ENCODE measurements around the gene FUT8. TPM values are rescaled to one million over a fixed set of nuclear protein-coding genes. Genes with fewer than 3 reads are reported as not detected.
A peak's percentile ranks its signal among the peaks of the same experiment; 100 is the strongest.

Gene FUT8
- total RNA-seq, 6 experiments from 2014 or later = 2.6 to 4.9 (median 3.5) TPM

DNA sequence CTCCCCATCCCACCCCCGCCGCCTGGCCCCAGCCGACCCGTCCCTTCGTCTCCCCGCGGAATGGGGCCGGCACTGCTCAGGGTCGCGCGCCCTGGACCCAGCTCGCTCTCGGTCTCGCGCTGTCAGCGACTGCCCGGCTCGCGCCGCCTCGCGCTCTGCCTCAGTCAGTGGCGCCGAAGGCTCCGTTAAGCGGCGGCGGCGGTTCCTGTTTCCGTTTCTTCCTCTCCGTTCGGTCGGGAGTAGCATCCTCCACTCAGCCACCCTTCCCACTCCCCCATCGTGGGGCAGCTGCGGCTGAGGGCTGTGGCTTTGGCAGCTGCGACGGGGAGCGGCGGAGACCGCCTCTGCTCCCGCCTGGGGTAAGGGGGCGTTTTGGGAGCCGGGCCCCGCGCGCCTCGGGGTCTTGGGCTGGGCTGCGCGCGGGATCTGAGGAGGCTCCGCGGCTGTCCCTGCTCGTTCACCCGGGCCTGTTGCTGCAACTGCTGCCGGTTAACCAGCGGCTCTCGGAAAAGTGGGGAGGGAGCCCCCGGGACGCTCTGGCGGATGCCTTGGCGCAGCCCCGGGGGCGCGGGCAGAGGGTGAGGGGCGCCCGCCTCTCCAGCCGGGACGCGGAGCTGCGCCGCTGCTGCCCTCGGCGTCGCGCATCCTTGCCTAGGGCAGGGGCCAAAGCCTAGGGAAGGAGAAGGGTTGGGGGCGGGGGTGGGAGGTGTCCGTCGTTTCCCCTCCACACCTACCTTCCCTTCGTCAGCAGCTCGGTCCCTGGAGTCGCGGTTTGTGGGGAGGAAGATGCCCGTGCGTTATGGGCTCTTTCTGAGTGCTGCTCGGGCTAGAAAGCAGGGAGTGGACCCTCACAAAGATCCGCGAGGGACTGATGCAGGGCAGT is 567 bp downstream of the FUT8 start:
- peak overlapping the region; percentile 64 to 80 (median 71) for H3K4me3 ChIP-seq
- no peaks in the 10 kb centered on the region for H3K9me3 ChIP-seq
- intact Hi-C loops (cut with DNase I) = loop anchor here in 1 of 2 donors (10.0 kb wide), 1 partner anchor 412 kb away; no protein-coding TSS in a partner anchor
- 2% methylated on average over 31 of the region's 87 CpGs for WGBS (ENCODE audit: insufficient coverage, low coverage, low lambda C conversion rate, missing lambda C conversion rate)
- TF ChIP-seq, protein P1, sequence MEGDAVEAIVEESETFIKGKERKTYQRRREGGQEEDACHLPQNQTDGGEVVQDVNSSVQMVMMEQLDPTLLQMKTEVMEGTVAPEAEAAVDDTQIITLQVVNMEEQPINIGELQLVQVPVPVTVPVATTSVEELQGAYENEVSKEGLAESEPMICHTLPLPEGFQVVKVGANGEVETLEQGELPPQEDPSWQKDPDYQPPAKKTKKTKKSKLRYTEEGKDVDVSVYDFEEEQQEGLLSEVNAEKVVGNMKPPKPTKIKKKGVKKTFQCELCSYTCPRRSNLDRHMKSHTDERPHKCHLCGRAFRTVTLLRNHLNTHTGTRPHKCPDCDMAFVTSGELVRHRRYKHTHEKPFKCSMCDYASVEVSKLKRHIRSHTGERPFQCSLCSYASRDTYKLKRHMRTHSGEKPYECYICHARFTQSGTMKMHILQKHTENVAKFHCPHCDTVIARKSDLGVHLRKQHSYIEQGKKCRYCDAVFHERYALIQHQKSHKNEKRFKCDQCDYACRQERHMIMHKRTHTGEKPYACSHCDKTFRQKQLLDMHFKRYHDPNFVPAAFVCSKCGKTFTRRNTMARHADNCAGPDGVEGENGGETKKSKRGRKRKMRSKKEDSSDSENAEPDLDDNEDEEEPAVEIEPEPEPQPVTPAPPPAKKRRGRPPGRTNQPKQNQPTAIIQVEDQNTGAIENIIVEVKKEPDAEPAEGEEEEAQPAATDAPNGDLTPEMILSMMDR (IDR thresholded peaks at IDR 0.05) = no peak
- no peak for TF ChIP-seq POLR2A (IDR thresholded peaks at IDR 0.05)
- ATAC-seq = peak; percentile 49 to 68 (median 61)
- no peaks in the 10 kb centered on the region for H3K36me3 ChIP-seq
- peaks cover 0 to 3% (median 0%) of the 10 kb centered on the region in 4 donors for H3K4me1 ChIP-seq
- no peaks in the 10 kb centered on the region for H3K27me3 ChIP-seq
- H3K27ac ChIP-seq = peak overlapping the region; percentile 44 to 79 (median 69)
- peak in 2 of 3 donors; percentile 49 to 51 for DNase-seq

GRCh38 chr14:65413739-65414045 is 1.2 kb downstream of the FUT8 start:
- TF ChIP-seq POLR2A (IDR thresholded peaks at IDR 0.05) = no peak
- TF ChIP-seq, protein P1 (IDR thresholded peaks at IDR 0.05) = no peak
- no peak overlapping the region for H3K27ac ChIP-seq
- DNase-seq (no peak), ATAC-seq (no peak)
- no peaks in the 10 kb centered on the region for H3K9me3 ChIP-seq
- peaks cover 0 to 3% (median 0%) of the 10 kb centered on the region in 4 donors for H3K4me1 ChIP-seq
- H3K36me3 ChIP-seq = no peaks in the 10 kb centered on the region
- no peaks in the 10 kb centered on the region for H3K27me3 ChIP-seq
- WGBS (ENCODE audit: insufficient coverage, low coverage, low lambda C conversion rate, missing lambda C conversion rate) = 42% methylated on average over 5 of the region's 6 CpGs
- peak overlapping the region in 2 of 3 donors; percentile 64 to 80 for H3K4me3 ChIP-seq
- intact Hi-C loops (cut with DNase I) = loop anchor here in 1 of 2 donors (10.0 kb wide), 1 partner anchor 411 kb away; no protein-coding TSS in a partner anchor

DNA sequence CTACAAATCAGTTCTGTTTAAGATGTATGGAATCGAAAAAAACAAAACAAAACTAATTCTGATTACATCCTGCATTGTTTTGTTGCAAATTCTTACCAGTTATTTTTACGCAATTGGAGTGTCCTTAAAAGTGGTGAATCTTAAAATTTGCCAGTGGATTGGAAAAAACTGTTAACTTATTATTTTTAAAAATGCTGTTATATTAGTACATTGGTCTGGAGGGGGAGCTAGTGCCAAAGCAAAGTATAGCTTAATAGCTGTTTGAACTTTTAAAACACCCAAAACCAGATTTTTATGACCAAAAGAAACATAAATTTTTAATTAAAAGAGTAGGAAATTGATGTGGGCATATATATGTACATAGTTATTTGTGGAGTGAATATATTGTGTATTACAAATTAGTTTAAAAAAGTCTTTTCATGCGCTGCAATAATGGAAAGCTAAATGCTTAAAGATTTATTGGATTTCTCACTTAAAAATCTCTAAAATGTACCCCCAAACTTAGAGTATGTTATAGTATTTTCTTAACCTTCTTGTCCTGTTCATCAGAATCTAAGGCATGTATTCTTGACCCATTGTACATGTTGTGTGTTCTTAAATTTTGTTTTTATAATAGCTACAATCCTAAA is 2.5 kb downstream of the FUT8 start:
- WGBS (ENCODE audit: insufficient coverage, low coverage, low lambda C conversion rate, missing lambda C conversion rate) = 70% methylated on average over 3 of the region's 3 CpGs
- Histone ChIP-seq H3K36me3 (no peaks in the 10 kb centered on the region), H3K4me3 (no peak overlapping the region), H3K27me3 (no peaks in the 10 kb centered on the region), H3K9me3 (no peaks in the 10 kb centered on the region), H3K4me1 (peaks cover 0 to 3% (median 0%) of the 10 kb centered on the region in 4 donors), H3K27ac (no peak overlapping the region)
- DNase-seq = no peak
- no peak for ATAC-seq
- intact Hi-C loops (cut with DNase I) = loop anchor here in 1 of 2 donors (10.0 kb wide), 1 partner anchor 410 kb away; no protein-coding TSS in a partner anchor
- TF ChIP-seq, protein P1 (IDR thresholded peaks at IDR 0.05) = peak; percentile 34 to 50 (median 46)
- no peak for TF ChIP-seq POLR2A (IDR thresholded peaks at IDR 0.05)

DNA sequence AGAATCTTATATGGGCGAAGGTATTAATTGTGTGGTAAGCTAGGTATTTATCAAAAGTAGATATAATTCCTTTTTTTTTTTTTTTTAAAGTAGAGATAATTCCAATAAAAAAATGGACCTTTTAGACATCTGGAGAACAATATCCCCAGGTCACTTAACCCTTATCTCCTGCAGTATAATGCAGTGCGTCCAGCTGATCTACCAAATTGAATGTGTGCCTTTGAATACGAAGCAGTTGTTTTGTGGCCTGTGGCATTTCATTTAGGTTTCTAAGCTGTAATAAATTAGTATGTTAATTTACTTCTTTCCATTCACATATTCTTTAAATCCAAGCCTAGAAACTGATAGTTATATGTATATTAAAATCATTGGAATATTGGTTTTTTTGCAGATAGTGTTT is 3.1 kb downstream of the FUT8 start:
- no peak for DNase-seq
- no peak for ATAC-seq
- WGBS (ENCODE audit: insufficient coverage, low coverage, low lambda C conversion rate, missing lambda C conversion rate) = 82% methylated on average over 3 of the region's 3 CpGs
- TF ChIP-seq, protein P1 (IDR thresholded peaks at IDR 0.05) = no peak
- no peak for TF ChIP-seq POLR2A (IDR thresholded peaks at IDR 0.05)
- intact Hi-C loops (cut with DNase I) = loop anchor here in 1 of 2 donors (10.0 kb wide), 1 partner anchor 409 kb away; no protein-coding TSS in a partner anchor
- Histone ChIP-seq H3K9me3 (no peaks in the 10 kb centered on the region), H3K27me3 (no peaks in the 10 kb centered on the region), H3K4me1 (peaks cover 0 to 3% (median 0%) of the 10 kb centered on the region in 4 donors), H3K36me3 (no peaks in the 10 kb centered on the region), H3K27ac (no peak overlapping the region), H3K4me3 (no peak overlapping the region)
